ENCODE data around the gene MPG.

MPG gene

DNA sequence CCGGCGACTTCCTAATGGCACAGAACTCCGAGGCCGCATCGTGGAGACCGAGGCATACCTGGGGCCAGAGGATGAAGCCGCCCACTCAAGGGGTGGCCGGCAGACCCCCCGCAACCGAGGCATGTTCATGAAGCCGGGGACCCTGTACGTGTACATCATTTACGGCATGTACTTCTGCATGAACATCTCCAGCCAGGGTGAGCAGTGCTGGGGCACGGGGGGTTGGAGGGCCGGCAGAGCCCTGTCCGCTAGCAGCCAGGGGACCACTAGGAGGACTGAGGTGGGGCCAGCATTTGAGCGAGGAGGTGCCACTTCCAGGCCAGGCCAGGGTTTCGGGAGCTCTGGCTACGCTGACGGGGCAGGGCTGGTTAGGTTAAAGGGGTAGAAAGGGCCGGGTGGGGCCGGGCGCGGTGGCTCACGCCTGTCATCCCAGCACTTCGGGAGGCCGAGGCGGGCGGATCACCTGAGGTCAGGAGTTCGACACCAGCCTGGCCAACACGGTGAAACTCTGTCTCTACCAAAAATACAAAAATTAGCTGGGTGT lies 5.1 kb downstream of the MPG start:
- in situ Hi-C loops (cut with HindIII; ENCODE audit: low sequenced_read_pairs): no loop called here

DNA sequence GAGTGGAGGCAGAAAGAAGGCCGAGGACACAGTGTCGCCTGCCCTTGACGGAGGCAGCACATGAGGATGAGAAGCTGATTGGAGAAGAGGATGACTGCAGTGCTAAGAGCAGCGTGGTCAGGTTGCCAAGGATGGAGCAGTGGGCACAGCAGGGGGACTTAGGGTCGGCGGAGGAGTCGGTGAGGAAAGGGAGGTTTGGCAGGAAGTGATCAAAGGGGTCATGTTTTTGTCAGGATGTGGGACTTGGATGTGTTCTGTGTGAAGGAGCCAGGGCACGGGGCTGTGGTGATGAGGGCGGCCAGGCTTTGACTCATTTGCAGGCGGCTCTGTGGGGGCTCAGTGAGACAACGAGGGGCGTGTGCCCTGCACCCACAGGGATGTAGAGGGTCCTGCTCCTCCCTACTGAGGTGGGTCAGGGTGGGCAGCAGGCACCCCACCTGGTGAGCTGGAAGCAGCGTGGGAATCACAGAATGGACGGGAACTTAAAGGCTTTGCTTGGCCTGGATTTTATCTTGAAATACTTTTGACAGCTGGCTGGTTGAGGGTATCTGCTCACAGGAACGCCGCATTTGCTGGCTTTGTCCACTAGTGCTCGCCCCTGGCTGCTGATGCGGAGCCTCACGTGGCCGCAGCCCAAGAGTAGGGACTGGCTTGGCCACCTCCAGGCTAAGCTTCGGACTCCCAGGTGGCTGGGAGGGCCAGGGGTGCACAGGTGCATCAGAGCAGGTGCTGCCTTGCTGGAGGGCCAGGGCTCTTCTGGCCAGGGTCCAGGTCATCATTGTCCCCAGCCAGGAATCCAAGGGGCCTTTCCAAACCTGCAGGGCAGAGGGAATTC lies 6.0 kb downstream of the MPG start:
- in situ Hi-C loops (cut with HindIII; ENCODE audit: low sequenced_read_pairs): no loop called here

DNA sequence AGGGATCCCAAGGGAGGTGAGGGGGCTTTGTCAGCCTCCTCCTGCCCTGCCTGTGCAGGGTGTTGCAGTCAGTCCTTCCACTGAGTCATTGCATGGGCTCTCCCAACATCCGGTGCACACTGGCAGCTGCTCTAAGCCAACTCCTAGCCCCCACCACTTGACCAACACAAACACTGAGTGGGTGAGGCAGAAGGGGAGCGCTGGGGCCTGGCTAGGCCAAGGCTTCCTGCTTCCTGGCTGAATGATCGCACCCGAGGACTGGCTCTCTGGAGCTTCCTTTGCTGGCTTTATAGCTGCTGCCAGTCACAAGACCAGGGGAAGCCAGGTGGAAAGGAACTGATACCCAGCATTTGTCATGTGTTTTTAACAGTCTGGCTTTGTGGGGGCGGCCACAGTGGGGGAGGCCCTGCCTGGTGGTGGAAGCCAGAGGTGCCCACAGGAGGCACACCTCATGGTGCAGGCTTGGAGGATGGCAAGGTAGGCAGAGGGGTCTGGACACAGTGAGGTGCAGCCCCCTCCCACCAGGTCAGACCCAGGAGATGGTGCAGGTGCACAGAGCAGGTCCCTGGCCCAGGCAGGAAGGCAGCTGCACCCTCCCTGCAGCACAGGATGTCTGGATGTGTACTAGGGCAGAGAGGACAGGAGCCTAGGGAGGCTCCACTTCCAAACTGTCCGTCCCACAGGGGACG lies 6.8 kb downstream of the MPG start:
- in situ Hi-C loops (cut with HindIII; ENCODE audit: low sequenced_read_pairs): no loop called here

- in situ Hi-C loops (cut with HindIII; ENCODE audit: low sequenced_read_pairs): no loop called here
Measured at GRCh38 chr16:85407-85782, 7.4 kb downstream of the MPG start.

- in situ Hi-C loops (cut with HindIII; ENCODE audit: low sequenced_read_pairs): no loop called here
Measured at GRCh38 chr16:85865-86264, 7.8 kb downstream of the MPG start.

DNA sequence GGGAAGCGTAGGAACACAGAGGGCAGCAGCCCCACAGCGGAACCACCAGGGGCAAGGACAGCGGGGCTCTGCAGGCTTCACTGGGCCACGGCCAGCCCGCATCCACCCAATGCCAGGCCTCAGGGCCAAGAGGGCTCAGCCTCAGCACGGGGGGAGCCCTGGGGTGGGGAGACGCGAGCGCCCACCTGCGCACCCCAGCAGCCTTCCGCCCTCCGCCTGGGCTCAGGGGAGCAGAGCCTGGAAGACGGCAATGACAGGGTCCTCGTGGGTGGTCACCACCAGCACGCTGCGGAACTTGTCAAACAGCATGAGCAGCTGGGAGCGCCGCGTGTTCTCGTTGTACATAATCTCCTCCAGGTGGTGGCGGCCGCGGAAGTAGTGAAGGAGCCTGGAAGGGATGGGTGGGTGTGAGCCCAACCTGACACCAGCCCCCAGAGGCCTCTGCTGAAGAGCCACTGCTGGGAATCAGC lies 8.5 kb downstream of the MPG start:
- in situ Hi-C loops (cut with HindIII; ENCODE audit: low sequenced_read_pairs): no loop called here

- in situ Hi-C loops (cut with HindIII; ENCODE audit: low sequenced_read_pairs): no loop called here
Measured at GRCh38 chr16:88613-89012, 10.6 kb downstream of the MPG start.

- in situ Hi-C loops (cut with HindIII; ENCODE audit: low sequenced_read_pairs): no loop called here
Measured at GRCh38 chr16:89391-90302, 11.6 kb downstream of the MPG start.

DNA sequence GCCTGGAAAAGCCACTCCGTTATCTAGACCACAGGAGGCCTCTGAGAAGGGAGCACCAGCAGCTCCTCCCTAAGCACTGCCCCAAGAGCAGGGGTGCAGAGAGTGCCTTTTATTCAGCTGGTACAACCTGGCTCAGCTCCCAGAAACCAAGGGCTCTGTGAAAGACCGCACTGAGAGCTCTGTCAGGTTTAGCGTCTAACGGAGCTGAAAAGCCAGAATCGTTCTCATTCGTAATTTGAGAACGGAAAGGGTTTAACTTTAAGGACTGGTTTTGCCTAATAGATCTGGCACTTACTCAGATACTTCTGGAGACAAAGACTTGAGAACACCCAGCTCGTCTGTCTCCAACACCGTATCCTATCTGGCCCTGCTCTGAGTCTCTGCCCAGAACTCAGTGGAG lies 13.5 kb downstream of the MPG start:
- in situ Hi-C loops (cut with HindIII; ENCODE audit: low sequenced_read_pairs): no loop called here

DNA sequence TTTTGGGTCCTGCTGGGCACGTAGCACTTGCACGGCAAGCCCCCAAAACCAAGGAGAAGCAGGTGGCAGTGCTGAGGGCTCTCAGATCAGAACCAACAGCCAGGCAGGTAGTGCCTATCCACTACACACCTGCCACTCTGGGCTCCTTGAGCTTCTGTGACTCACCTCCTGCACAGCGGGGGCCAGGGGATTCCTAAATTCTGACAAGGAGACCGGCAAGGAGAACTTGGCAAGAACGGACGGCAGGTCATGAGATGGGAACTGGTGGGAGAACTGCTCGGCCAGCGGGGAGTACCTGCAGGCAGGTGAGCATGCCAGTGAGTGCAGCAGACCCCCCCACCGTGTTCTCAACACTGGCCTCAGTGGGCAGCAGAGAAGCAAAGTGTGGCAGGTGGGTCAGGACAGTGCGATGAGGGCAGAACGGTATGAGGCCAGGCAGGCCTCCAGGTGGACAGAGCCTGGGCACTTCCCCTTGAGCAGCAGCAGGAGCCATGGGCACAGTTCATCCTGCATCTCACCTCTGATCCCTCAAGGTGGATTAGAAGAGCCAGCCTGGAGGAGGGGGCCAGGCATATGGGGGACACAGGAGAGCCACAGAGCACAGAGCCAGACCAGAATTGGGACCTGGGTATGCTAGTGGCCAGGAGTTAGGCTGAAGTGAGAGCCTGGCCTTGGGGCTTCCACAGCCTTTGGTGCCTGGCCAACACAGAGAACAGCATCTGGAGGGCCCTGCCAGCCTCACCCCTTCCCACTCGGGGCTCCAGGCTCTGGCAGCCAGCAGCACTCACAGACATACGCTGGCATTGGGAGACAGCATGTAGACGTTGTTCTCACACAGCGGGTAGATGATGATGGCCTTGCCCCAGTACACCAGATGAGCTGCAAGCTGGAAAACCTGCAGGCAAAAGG lies 14.7 kb downstream of the MPG start:
- in situ Hi-C loops (cut with HindIII; ENCODE audit: low sequenced_read_pairs): no loop called here

DNA sequence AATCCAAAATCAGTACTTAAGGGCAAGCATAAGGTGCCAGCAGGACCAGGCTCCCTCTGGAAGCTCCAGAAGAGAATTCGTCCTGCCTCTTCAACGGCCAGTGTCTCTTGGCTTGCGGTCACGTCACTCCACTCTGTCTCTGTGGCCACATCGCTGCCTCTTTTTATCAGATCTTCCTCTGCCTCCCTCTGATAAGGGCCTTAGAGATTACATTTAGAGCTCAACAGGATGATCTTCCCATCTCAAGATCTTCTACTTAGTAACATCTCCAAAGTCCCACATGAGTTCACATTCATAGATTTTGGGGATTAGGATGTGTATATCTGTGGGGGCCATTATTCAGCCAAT lies 16.9 kb downstream of the MPG start:
- in situ Hi-C loops (cut with HindIII; ENCODE audit: low sequenced_read_pairs): no loop called here

DNA sequence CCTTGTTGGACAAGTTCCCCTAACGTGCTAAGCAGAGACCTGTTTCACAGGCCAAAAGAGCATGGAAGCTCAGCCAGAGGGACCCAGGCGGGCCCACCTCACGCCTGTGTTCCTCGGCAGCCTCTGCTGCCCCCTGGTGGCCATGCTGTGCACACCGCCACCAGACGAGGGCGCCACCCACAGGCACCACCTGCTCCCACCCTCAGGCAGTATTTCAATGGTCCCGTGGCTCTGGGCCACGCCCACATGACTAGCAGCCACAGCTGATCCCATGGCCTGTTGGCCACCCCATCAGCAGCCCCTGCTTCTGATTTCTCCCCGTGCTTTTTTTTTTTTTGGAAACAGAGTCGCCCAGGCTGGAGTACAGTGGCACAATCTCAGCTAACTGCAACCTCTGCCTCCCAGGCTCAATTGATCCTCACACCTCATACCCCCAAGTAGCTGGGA lies 18.9 kb downstream of the MPG start:
- in situ Hi-C loops (cut with HindIII; ENCODE audit: low sequenced_read_pairs): no loop called here

GRCh38 chr16:97822-98221 lies 19.8 kb downstream of the MPG start:
- in situ Hi-C loops (cut with HindIII; ENCODE audit: low sequenced_read_pairs): no loop called here

- in situ Hi-C loops (cut with HindIII; ENCODE audit: low sequenced_read_pairs): no loop called here
Measured at GRCh38 chr16:100989-101388, 23.0 kb downstream of the MPG start.

DNA sequence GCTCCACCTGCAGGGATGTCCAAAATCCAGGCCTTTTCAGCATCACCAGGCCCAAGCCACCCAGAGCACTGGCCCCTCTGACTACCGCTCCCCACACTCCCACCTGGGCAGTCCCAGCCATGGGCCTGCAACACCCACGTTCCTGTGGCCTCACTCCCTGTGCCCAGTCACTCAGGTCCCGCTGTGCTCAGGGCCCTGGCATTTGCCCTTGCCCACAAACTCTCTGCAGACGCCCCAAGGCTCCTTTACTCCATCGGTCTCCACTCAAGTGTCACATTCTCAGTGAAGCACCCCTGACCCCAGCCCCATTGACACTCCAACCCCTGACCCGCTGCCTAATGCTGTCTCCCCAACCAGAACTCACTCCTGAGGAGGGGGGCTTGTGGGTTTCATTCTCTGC lies 23.6 kb downstream of the MPG start:
- in situ Hi-C loops (cut with HindIII; ENCODE audit: low sequenced_read_pairs): no loop called here

DNA sequence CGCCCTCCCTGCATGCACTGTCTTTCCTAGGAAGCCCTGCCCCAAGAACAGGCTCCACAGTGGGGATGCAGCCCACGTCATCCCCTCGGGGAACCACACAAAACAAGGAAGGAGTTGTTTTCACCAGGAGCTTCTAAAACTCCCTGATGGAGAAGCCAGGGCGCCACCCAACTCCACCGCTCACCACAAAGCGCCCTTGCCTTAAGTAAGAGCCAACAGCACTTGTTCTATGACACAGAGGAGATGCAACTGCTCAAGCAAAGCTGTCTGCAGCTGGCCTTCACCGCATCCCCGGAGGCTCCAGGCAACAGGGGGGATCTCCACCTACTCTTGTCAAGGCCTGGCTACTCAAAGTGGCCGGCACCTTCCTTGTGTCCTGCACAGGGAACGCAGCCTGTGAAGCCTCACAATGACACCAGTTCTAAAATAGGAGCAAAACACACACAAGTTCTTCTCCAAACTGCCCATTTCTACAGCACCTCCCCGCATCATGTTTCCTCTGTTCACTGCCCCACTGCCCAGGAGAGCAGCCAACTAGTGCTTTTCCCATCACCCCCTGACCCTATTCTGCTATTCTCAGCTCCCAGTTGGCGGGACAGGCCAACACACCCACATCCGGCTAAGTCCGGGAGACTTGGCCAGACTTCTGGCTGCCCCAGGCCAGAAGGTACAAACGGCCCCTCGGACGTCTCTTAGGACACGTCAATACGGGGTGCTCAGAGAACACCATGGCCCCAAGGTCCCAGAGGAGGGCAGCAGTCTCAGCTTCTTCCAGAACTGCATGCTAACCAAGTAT lies 24.2 kb downstream of the MPG start:
- in situ Hi-C loops (cut with HindIII; ENCODE audit: low sequenced_read_pairs): no loop called here

GRCh38 chr16:104355-104754 lies 26.3 kb downstream of the MPG start:
- in situ Hi-C loops (cut with HindIII; ENCODE audit: low sequenced_read_pairs): no loop called here

- in situ Hi-C loops (cut with HindIII; ENCODE audit: low sequenced_read_pairs): no loop called here
Measured at GRCh38 chr16:104928-105327, 26.9 kb downstream of the MPG start.

GRCh38 chr16:105521-105920 lies 27.5 kb downstream of the MPG start:
- in situ Hi-C loops (cut with HindIII; ENCODE audit: low sequenced_read_pairs): no loop called here

All from DLD1 (cell line).